Stimulated activated CD8-positive, alpha-beta memory T cell treated with anti-CD3 and anti-CD28 coated beads, Interleukin-7, amount 100 ng/mL, for 4 hours (primary cell): ENCODE data around the gene IFNGR2.
"Not testable (repeated sequence)": the region's sequence is repeated elsewhere in the genome, so short reads cannot be mapped to it uniquely, and the experiment has no call there.

Source experiments
- DNase-seq, 2 donors: peaks; one replicate each; pipeline ENCODE4 v3.0.0-alpha.2; 2020; ENCODE audit warnings: low read depth in 2 of 2

The IFNGR2 gene

GRCh38 chr21:33437140-33437539, 33.9 kb downstream of the IFNGR2 start:
- no peak for DNase-seq

GRCh38 chr21:33441489-33442477, 38.6 kb downstream of the IFNGR2 start:
- no peak for DNase-seq

GRCh38 chr21:33443194-33443593, 40.0 kb downstream of the IFNGR2 start:
- DNase-seq, result no peak

GRCh38 chr21:33444499-33444898, 41.3 kb downstream of the IFNGR2 start:
- no peak for DNase-seq

GRCh38 chr21:33446620-33447019, 43.4 kb downstream of the IFNGR2 start:
- not testable (repeated sequence) for DNase-seq

- DNase-seq, result no peak
Observed at GRCh38 chr21:33449616-33450015, 46.4 kb downstream of the IFNGR2 start.

GRCh38 chr21:33451634-33452071, 48.4 kb downstream of the IFNGR2 start:
- no peak for DNase-seq

- DNase-seq, result no peak
Observed at GRCh38 chr21:33452362-33452761, 49.1 kb downstream of the IFNGR2 start.

GRCh38 chr21:33455686-33456446, 52.7 kb downstream of the IFNGR2 start:
- no peak for DNase-seq

GRCh38 chr21:33458861-33459260, 55.6 kb downstream of the IFNGR2 start:
- no peak for DNase-seq

- no peak for DNase-seq
Observed at GRCh38 chr21:33461538-33462250, 58.5 kb downstream of the IFNGR2 start.

GRCh38 chr21:33469183-33469582, 66.0 kb downstream of the IFNGR2 start:
- not testable (repeated sequence) for DNase-seq

GRCh38 chr21:33470701-33471100, 67.5 kb downstream of the IFNGR2 start:
- DNase-seq, result no peak

- DNase-seq, result no peak
Observed at GRCh38 chr21:33473344-33473743, 70.1 kb downstream of the IFNGR2 start.

GRCh38 chr21:33477066-33477465, 73.9 kb downstream of the IFNGR2 start:
- no peak for DNase-seq

- no peak for DNase-seq
Observed at GRCh38 chr21:33478182-33478581, 75.0 kb downstream of the IFNGR2 start.

GRCh38 chr21:33478935-33479678, 75.9 kb downstream of the IFNGR2 start:
- DNase-seq, result peak in 1 of 2 donors; percentile 20

GRCh38 chr21:33479679-33480480, 76.7 kb downstream of the IFNGR2 start, which contains the start of gene TMEM50B:
Gene TMEM50B (minus strand): TSS chr21:33479974. CDS start chr21:33468885, 11,089 bp downstream.
- peak; percentile 88 to 97 for DNase-seq

- no peak for DNase-seq
Observed at GRCh38 chr21:33480481-33481103, 77.4 kb downstream of the IFNGR2 start.
